Suprapubic skin (tissue), 4 donors: ENCODE measurements around the gene DUSP1. TPM values are rescaled to one million over a fixed set of nuclear protein-coding genes. Genes with fewer than 3 reads are reported as not detected.
A peak's percentile ranks its signal among the peaks of the same experiment; 100 is the strongest.

ENCODE experiments used
- DNase-seq, 2 donors: peaks; one replicate each; pipeline ENCODE4 v3.0.0-alpha.2; 2019; ENCODE audit warnings: low spot score in 2 of 2
- H3K27ac ChIP-seq: fragments of 200-600 bp; sonication (generic); one replicate; pipeline ENCODE4 v1.5.1; 2019
- H3K27me3 ChIP-seq: fragments of 200-600 bp; sonication (generic); one replicate; pipeline ENCODE4 v1.5.1; 2019
- H3K36me3 ChIP-seq: fragments of 200-600 bp; sonication (generic); one replicate; pipeline ENCODE4 v1.5.1; 2019
- H3K4me1 ChIP-seq: fragments of 200-600 bp; sonication (generic); one replicate; pipeline ENCODE4 v1.5.1; 2019
- H3K4me3 ChIP-seq: fragments of 200-600 bp; sonication (generic); one replicate; pipeline ENCODE4 v1.5.1; 2019; ENCODE audit warnings: mild to moderate bottlenecking
- H3K9me3 ChIP-seq: fragments of 200-600 bp; sonication (generic); one replicate; pipeline ENCODE4 v1.5.1; 2019
- EP300 ChIP-seq: sonication (generic); formaldehyde crosslinking; IDR thresholded peaks from one replicate; pipeline ENCODE4 v1.6.1; 2017; ENCODE audit warnings: antibody characterized with exemption
- POLR2A ChIP-seq, 2 donors: fragments of 450-650 bp; IDR thresholded peaks; one replicate each; pipeline ENCODE4 v1.6.1; 2017; ENCODE audit warnings: antibody characterized with exemption in 2 of 2, mild to moderate bottlenecking in 2 of 2, moderate library complexity in 2 of 2
- POLR2AphosphoS5 ChIP-seq, 3 donors: sonication (generic); formaldehyde crosslinking; IDR thresholded peaks; one replicate each; pipeline ENCODE4 v1.6.1; 2017; ENCODE audit warnings: antibody characterized with exemption in 3 of 3
- WGBS: methylation state at CpG from one replicate; pipeline ENCODE4 v1.1.5; 2018; 5-methylcytosine and 5-hydroxymethylcytosine counted together
- total RNA-seq, 4 donors: library from RNA; depleted of rRNA; stranded (reverse); fragments of >200 nt; gene quantifications; one replicate each; pipeline ENCODE4 v1.1.0, GENCODE V29; 2016
- TF ChIP-seq, protein P1 (sequence below), 2 donors: fragments of 200-600 bp in 1 of 2; fragments of 450-650 bp in 1 of 2; sonication (generic) in 1 of 2; IDR thresholded peaks; one replicate each; pipeline ENCODE4 v1.5.1; 2016 to 2019; ENCODE audit warnings: antibody characterized with exemption in 2 of 2, mild to moderate bottlenecking in 1 of 2, moderate library complexity in 1 of 2

DUSP1 gene
- total RNA-seq, 4 donors from 2014 or later, result 1,246 to 2,948 (median 1,762) TPM

- no peaks in the 10 kb centered on the region for H3K27me3 ChIP-seq
- DNase-seq, result no peak
- peaks cover 58% of the 10 kb centered on the region for H3K4me1 ChIP-seq
- whole genome bisulfite sequencing, result 74% methylated on average over 22 of the region's 22 CpGs
- TF ChIP-seq POLR2A (IDR thresholded peaks at IDR 0.05), result no peak
- no peaks in the 10 kb centered on the region for H3K36me3 ChIP-seq
- no peak overlapping the region for H3K27ac ChIP-seq
- H3K4me3 ChIP-seq, result no peak overlapping the region
- H3K9me3 ChIP-seq, result no peaks in the 10 kb centered on the region
Observed at GRCh38 chr5:172724242-172725183, 46.5 kb downstream of the DUSP1 start.

- Histone ChIP-seq H3K4me3 (no peak overlapping the region), H3K27me3 (no peaks in the 10 kb centered on the region), H3K36me3 (no peaks in the 10 kb centered on the region), H3K4me1 (peaks cover 50% of the 10 kb centered on the region), H3K9me3 (no peaks in the 10 kb centered on the region), H3K27ac (no peak overlapping the region)
- TF ChIP-seq POLR2AphosphoS5 (IDR thresholded peaks at IDR 0.05), result no peak
- TF ChIP-seq, protein P1, sequence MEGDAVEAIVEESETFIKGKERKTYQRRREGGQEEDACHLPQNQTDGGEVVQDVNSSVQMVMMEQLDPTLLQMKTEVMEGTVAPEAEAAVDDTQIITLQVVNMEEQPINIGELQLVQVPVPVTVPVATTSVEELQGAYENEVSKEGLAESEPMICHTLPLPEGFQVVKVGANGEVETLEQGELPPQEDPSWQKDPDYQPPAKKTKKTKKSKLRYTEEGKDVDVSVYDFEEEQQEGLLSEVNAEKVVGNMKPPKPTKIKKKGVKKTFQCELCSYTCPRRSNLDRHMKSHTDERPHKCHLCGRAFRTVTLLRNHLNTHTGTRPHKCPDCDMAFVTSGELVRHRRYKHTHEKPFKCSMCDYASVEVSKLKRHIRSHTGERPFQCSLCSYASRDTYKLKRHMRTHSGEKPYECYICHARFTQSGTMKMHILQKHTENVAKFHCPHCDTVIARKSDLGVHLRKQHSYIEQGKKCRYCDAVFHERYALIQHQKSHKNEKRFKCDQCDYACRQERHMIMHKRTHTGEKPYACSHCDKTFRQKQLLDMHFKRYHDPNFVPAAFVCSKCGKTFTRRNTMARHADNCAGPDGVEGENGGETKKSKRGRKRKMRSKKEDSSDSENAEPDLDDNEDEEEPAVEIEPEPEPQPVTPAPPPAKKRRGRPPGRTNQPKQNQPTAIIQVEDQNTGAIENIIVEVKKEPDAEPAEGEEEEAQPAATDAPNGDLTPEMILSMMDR (IDR thresholded peaks at IDR 0.05), result no peak
- no peak for DNase-seq
- WGBS, result 77% methylated on average over 2 of the region's 2 CpGs
Observed at GRCh38 chr5:172723508-172723907, 47.5 kb downstream of the DUSP1 start.

- 48% methylated on average over 12 of the region's 12 CpGs for WGBS
- H3K27ac ChIP-seq, result no peak overlapping the region
- DNase-seq, result no peak
- H3K36me3 ChIP-seq, result no peaks in the 10 kb centered on the region
- TF ChIP-seq POLR2AphosphoS5 (IDR thresholded peaks at IDR 0.05) (no peak), EP300 (no peak), POLR2A (IDR thresholded peaks at IDR 0.05) (no peak)
- TF ChIP-seq, protein P1 (IDR thresholded peaks at IDR 0.05), result no peak
- no peaks in the 10 kb centered on the region for H3K27me3 ChIP-seq
- H3K4me3 ChIP-seq, result no peak overlapping the region
- no peaks in the 10 kb centered on the region for H3K9me3 ChIP-seq
- peaks cover 49% of the 10 kb centered on the region for H3K4me1 ChIP-seq
Observed at GRCh38 chr5:172722327-172722815, 48.6 kb downstream of the DUSP1 start.

DNA sequence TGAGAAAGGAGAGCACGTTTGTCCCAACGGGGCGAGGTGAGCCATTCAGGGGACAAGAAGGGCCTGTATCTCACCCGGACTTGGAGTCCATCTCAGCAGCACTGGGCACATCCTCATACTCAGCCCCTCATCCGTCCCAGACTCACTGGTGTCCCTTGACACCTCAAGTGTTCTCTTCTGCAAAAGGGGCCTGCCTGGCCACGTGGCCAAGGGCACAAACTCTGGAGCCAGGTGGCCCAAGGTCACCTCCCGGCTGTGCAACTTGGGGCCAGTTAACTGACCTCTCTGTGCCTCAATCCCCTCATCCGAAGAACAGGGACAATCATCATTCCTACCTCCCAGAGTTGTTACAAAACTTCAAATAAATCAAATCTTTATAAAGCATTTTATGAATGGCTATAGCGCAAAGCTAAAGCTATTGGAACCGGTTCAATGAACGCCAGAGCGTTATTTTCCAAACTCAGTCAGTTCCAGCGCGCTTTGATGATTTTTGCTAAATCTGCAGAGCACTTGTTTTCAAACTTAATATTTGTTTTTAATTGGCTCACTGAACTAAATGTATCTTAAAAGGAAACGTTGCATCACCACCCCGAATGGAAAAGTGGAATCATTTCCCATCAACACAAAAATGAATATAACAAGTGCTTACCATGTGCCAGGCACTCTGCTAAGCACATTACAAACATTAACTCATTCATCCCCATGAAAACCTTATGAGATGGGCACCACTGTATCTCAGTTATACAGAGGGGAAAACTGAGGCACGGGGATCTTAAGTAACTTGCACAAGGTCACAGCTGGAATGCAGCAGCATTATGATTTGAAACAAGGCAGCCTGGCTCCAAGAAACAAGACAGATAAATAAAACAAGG, 49.3 kb downstream of the DUSP1 start:
- no peak overlapping the region for H3K4me3 ChIP-seq
- H3K27me3 ChIP-seq, result no peaks in the 10 kb centered on the region
- peak in 1 of 3 donors; percentile 69 for TF ChIP-seq POLR2AphosphoS5 (IDR thresholded peaks at IDR 0.05)
- TF ChIP-seq, protein P1 (IDR thresholded peaks at IDR 0.05), result no peak
- H3K9me3 ChIP-seq, result no peaks in the 10 kb centered on the region
- no peak for DNase-seq
- peaks cover 54% of the 10 kb centered on the region for H3K4me1 ChIP-seq
- H3K27ac ChIP-seq, result peak overlapping the region; percentile 43
- no peaks in the 10 kb centered on the region for H3K36me3 ChIP-seq
- WGBS, result 30% methylated on average over 16 of the region's 17 CpGs

GRCh38 chr5:172720655-172721054, 50.3 kb downstream of the DUSP1 start:
- TF ChIP-seq, protein P1 (IDR thresholded peaks at IDR 0.05), result no peak
- no peak for TF ChIP-seq EP300
- H3K27ac ChIP-seq, result peak overlapping the region; percentile 43
- no peaks in the 10 kb centered on the region for H3K9me3 ChIP-seq
- DNase-seq, result no peak
- H3K4me1 ChIP-seq, result peaks cover 62% of the 10 kb centered on the region
- 14% methylated on average over 1 of the region's 5 CpGs for WGBS
- H3K4me3 ChIP-seq, result no peak overlapping the region
- no peaks in the 10 kb centered on the region for H3K27me3 ChIP-seq
- no peaks in the 10 kb centered on the region for H3K36me3 ChIP-seq
